Measurements from ENCODE around the gene RRAGC.

DNA sequence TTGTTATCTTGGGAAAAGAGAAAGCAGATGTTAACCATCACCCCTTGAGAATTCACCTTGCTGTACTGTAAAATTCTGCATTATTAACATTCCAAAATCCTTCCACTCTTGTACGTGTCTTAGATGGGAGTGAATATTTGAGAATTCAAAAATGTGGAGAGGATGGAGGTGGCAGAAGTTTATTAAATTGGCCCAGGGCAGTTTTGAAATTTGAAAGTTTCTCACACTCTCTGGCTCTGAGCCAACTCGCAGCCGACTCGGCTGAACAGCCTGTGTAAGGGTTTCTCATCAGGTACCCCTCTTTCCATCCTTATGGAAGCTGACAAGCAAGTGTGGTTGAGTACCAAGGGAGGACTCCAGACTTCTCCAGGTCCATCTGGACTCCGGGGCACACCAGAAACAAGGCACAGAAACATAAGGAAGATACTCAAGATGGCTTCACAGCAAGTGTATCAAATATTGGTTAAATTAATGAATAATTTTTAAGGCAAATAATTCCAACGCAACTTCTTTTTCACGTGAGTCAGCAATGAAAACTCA lies 45.1 kb downstream of the RRAGC start:
- TF ChIP-seq, protein P1, sequence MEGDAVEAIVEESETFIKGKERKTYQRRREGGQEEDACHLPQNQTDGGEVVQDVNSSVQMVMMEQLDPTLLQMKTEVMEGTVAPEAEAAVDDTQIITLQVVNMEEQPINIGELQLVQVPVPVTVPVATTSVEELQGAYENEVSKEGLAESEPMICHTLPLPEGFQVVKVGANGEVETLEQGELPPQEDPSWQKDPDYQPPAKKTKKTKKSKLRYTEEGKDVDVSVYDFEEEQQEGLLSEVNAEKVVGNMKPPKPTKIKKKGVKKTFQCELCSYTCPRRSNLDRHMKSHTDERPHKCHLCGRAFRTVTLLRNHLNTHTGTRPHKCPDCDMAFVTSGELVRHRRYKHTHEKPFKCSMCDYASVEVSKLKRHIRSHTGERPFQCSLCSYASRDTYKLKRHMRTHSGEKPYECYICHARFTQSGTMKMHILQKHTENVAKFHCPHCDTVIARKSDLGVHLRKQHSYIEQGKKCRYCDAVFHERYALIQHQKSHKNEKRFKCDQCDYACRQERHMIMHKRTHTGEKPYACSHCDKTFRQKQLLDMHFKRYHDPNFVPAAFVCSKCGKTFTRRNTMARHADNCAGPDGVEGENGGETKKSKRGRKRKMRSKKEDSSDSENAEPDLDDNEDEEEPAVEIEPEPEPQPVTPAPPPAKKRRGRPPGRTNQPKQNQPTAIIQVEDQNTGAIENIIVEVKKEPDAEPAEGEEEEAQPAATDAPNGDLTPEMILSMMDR (conservative IDR thresholded peaks at IDR 0.05 in 1 of 2, IDR thresholded peaks at IDR 0.05 in 1 of 2; ENCODE audit: extremely low read depth in 1 of 2, insufficient read depth in 1 of 2, low read depth in 1 of 2, low read length in 2 of 2), result no peak
- no peak for TF ChIP-seq EZH2 (IDR thresholded peaks at IDR 0.05; ENCODE audit: borderline replicate concordance, low read length)
